Astrocyte of the cerebellum (primary cell): ENCODE measurements around the gene OPCML.

Source experiments
- DNase-seq: peaks from one replicate; pipeline ENCODE4 v3.0.0-alpha.2; 2011; ENCODE audit warnings: low read depth
- H3K4me3 ChIP-seq: 2 replicates; pipeline ENCODE4 v1.5.1; 2011; ENCODE audit warnings: mild to moderate bottlenecking, low read depth, low read length, moderate library complexity
- CTCF ChIP-seq: IDR thresholded peaks from 2 replicates; pipeline ENCODE4 v1.5.1; 2012; ENCODE audit warnings: low read length, low read depth, moderate library complexity, mild to moderate bottlenecking; ENCODE audit errors: missing control alignments
- in situ Hi-C: cut with HindIII; loops from 2 replicates; pipeline ENCODE4 v1.10.0; 2017; ENCODE audit warnings: low sequenced_read_pairs

The OPCML gene

DNA sequence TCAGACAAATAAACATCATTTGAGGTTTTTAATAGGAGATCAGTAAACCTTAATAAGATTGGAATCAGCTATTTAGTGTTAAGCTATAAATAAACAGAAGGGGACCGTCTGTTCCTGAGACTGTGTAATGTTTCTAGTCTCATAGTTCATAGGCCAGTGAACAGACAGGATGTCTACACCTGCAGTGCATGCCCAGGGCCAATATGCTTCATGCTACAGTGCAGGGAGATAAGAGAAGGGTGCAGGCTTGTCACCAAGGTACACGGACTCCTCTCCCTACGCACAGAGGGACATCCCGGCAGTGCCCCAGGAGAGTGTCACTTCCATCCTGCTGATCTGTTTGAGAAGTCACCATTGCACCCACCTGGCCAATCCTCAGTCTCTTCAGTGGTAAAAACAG is 148.6 kb downstream of the OPCML start:
- in situ Hi-C loops, result no loop called here
- TF ChIP-seq CTCF, result no peak
- no peak for DNase-seq
- no peak overlapping the region for H3K4me3 ChIP-seq

GRCh38 chr11:133383201-133383600 is 149.1 kb downstream of the OPCML start:
- DNase-seq, result no peak
- no peak overlapping the region for H3K4me3 ChIP-seq
- in situ Hi-C loops, result no loop called here
- TF ChIP-seq CTCF, result no peak

DNA sequence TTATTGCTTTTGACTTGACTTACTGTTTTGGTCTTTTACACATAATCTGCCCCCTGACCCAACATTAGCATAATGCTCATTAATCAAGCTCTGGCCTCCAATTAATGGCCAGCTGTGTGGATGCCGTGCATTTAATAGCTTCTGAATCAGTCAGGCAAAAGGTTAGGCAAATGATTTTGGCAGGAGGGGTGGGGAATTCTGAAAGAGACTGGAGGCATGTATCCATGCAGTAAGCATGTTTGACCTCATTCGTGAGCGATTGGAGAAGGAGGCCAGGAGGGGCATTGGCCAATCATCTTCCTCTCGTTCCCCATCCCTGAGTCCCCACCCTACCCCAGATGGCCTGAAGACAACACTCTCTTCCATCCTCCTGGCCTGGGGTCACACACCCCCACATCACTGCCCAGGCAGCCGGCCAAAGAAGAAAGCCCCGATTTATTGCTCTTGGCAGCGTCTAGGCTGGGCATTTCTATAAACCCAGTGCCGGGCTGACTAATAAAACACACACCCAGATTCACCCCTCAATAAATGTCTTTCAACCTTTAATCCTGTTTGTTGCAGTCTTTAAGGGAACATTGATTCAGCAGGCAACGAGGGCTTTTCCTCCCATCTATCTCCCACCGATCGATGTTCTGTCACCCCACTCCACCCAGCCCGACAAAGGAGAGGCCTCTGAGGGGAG is 150.0 kb downstream of the OPCML start:
- in situ Hi-C loops, result no loop called here
- no peak for TF ChIP-seq CTCF
- DNase-seq, result no peak
- H3K4me3 ChIP-seq, result no peak overlapping the region

DNA sequence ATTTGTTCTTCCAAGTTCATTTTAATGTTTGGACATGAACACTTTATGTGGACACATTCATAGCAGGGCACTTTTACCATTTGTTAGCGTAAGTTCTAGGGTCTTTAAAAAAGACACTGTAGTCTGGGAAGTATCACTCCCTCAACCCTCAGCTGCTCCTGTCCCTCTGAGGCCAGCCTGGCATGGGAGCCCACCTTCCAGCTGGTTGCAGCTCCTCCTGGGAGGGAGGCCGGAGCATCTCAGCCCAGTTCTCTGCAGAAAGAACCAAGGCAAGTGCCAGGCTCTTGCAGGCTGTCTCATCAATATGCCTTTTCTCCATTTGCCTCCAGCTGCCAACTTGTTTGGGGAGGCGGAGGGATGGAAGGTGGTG is 150.6 kb downstream of the OPCML start:
- in situ Hi-C loops, result no loop called here
- H3K4me3 ChIP-seq, result no peak overlapping the region

GRCh38 chr11:133366147-133366546 is 166.2 kb downstream of the OPCML start:
- TF ChIP-seq CTCF, result no peak
- DNase-seq, result no peak
- in situ Hi-C loops, result no loop called here
- H3K4me3 ChIP-seq, result no peak overlapping the region

More for the DNA sequence above, 150.6 kb downstream of the OPCML start:
- no peak for DNase-seq
- TF ChIP-seq CTCF, result no peak

GRCh38 chr11:133362916-133363315 is 169.4 kb downstream of the OPCML start:
- no peak for DNase-seq
- no peak overlapping the region for H3K4me3 ChIP-seq
- TF ChIP-seq CTCF, result no peak
- in situ Hi-C loops, result no loop called here
